Measurements from ENCODE around the gene S100A8. TPM values are rescaled to one million over a fixed set of nuclear protein-coding genes. Genes with fewer than 3 reads are reported as not detected.

The S100A8 gene
- total RNA-seq, 4 donors from 2014 or later, result 1.6 to 7.4 TPM; not detected in 2

GRCh38 chr1:153361480-153362109 lies 29.3 kb downstream of the S100A8 start:
- DNase-seq, result no peak
- Histone ChIP-seq H3K4me1 (peaks cover 0 to 4% (median 0%) of the 10 kb centered on the region in 4 donors), H3K4me3 (no peak overlapping the region), H3K36me3 (no peaks in the 10 kb centered on the region), H3K27me3 (peaks cover 8% of the 10 kb centered on the region), H3K27ac (no peak overlapping the region), H3K9me3 (no peaks in the 10 kb centered on the region)
- in situ Hi-C loops (cut with MboI; ENCODE audit: low pct_ligation_motif_present in 1 of 4, low pct_unique_long_range_greater_than_20kb in 1 of 4, low sequenced_read_pairs in 3 of 4) (loop anchor here in 1 of 4 donors (25.0 kb wide), 1 partner anchor 226 kb away; no protein-coding TSS in a partner anchor), intact Hi-C loops (cut with DNase I; ENCODE audit: low total_unique reads) (no loop called here)
- 79% methylated on average over 4 of the region's 4 CpGs; no CpG with 5 or more reads in 1 of the 2 donors for WGBS, 2 donors (ENCODE audit: low coverage in 1 of 2)
- TF ChIP-seq CTCF (IDR thresholded peaks at IDR 0.05) (no peak), EP300 (IDR thresholded peaks at IDR 0.05; ENCODE audit: low read depth) (no peak), POLR2A (IDR thresholded peaks at IDR 0.05) (no peak), POLR2AphosphoS5 (IDR thresholded peaks at IDR 0.05) (no peak)

GRCh38 chr1:153360592-153361479 lies 30.0 kb downstream of the S100A8 start:
- Histone ChIP-seq H3K9me3 (no peaks in the 10 kb centered on the region), H3K4me1 (peaks cover 0 to 4% (median 0%) of the 10 kb centered on the region in 4 donors), H3K27ac (no peak overlapping the region), H3K36me3 (no peaks in the 10 kb centered on the region), H3K27me3 (peaks cover 8% of the 10 kb centered on the region), H3K4me3 (no peak overlapping the region)
- in situ Hi-C loops (cut with MboI; ENCODE audit: low pct_ligation_motif_present in 1 of 4, low pct_unique_long_range_greater_than_20kb in 1 of 4, low sequenced_read_pairs in 3 of 4), result loop anchor here in 1 of 4 donors (25.0 kb wide), 1 partner anchor 226 kb away; no protein-coding TSS in a partner anchor
- TF ChIP-seq CTCF (IDR thresholded peaks at IDR 0.05), result no peak
- no peak for TF ChIP-seq POLR2A (IDR thresholded peaks at IDR 0.05)
- TF ChIP-seq POLR2AphosphoS5 (IDR thresholded peaks at IDR 0.05), result no peak
- TF ChIP-seq EP300 (IDR thresholded peaks at IDR 0.05; ENCODE audit: low read depth), result no peak
- 81% methylated on average over 11 of the region's 11 CpGs; no CpG with 5 or more reads in 1 of the 2 donors for WGBS, 2 donors (ENCODE audit: low coverage in 1 of 2)
- DNase-seq, result no peak
- intact Hi-C loops (cut with DNase I; ENCODE audit: low total_unique reads), result no loop called here

- H3K27ac ChIP-seq, result no peak overlapping the region
- 80 to 88% methylated on average over 1 to 2 of the region's 2 CpGs for WGBS, 2 donors (ENCODE audit: low coverage in 1 of 2)
- intact Hi-C loops (cut with DNase I; ENCODE audit: low total_unique reads) (no loop called here), in situ Hi-C loops (cut with MboI; ENCODE audit: low pct_ligation_motif_present in 1 of 4, low pct_unique_long_range_greater_than_20kb in 1 of 4, low sequenced_read_pairs in 3 of 4) (loop anchor here in 1 of 4 donors (25.0 kb wide), 1 partner anchor 227 kb away; no protein-coding TSS in a partner anchor)
- H3K27me3 ChIP-seq, result peaks cover 7% of the 10 kb centered on the region
- no peaks in the 10 kb centered on the region for H3K36me3 ChIP-seq
- H3K4me1 ChIP-seq, result peaks cover 0 to 4% (median 0%) of the 10 kb centered on the region in 4 donors
- H3K4me3 ChIP-seq, result no peak overlapping the region
- TF ChIP-seq EP300 (IDR thresholded peaks at IDR 0.05; ENCODE audit: low read depth), result no peak
- TF ChIP-seq CTCF (IDR thresholded peaks at IDR 0.05), result no peak
- TF ChIP-seq POLR2A (IDR thresholded peaks at IDR 0.05), result no peak
- TF ChIP-seq POLR2AphosphoS5 (IDR thresholded peaks at IDR 0.05), result no peak
- DNase-seq, result no peak
- no peaks in the 10 kb centered on the region for H3K9me3 ChIP-seq
Measured at GRCh38 chr1:153360190-153360589, 30.7 kb downstream of the S100A8 start.

- Histone ChIP-seq H3K4me3 (no peak overlapping the region), H3K27me3 (no peaks in the 10 kb centered on the region), H3K36me3 (no peaks in the 10 kb centered on the region), H3K4me1 (peaks cover 0 to 4% (median 0%) of the 10 kb centered on the region in 4 donors), H3K27ac (no peak overlapping the region), H3K9me3 (no peaks in the 10 kb centered on the region)
- no peak for TF ChIP-seq CTCF (IDR thresholded peaks at IDR 0.05)
- no peak for TF ChIP-seq EP300 (IDR thresholded peaks at IDR 0.05; ENCODE audit: low read depth)
- TF ChIP-seq POLR2AphosphoS5 (IDR thresholded peaks at IDR 0.05), result no peak
- no peak for TF ChIP-seq POLR2A (IDR thresholded peaks at IDR 0.05)
- no peak for DNase-seq
- in situ Hi-C loops (cut with MboI; ENCODE audit: low pct_ligation_motif_present in 1 of 4, low pct_unique_long_range_greater_than_20kb in 1 of 4, low sequenced_read_pairs in 3 of 4) (loop anchor here in 1 of 4 donors (25.0 kb wide), 1 partner anchor 228 kb away; no protein-coding TSS in a partner anchor), intact Hi-C loops (cut with DNase I; ENCODE audit: low total_unique reads) (no loop called here)
- WGBS, 2 donors (ENCODE audit: low coverage in 1 of 2), result 85% methylated on average over 6 of the region's 6 CpGs; no CpG with 5 or more reads in 1 of the 2 donors
Measured at GRCh38 chr1:153359241-153359640, 31.6 kb downstream of the S100A8 start.
